NCI-H2196 (cell line): ENCODE measurements around the gene NME7.
"Not testable (repeated sequence)": the region's sequence is repeated elsewhere in the genome, so short reads cannot be mapped to it uniquely, and the experiment has no call there.

Experiments used
- DNase-seq: peaks from one replicate; lab custom pipeline; 2025; ENCODE audit not compliant: unreplicated experiment; lab: John Stamatoyannopoulos, UW

The NME7 gene

GRCh38 chr1:169308313-169309039 is 59.1 kb downstream of the NME7 start:
- DNase-seq: no peak

DNA sequence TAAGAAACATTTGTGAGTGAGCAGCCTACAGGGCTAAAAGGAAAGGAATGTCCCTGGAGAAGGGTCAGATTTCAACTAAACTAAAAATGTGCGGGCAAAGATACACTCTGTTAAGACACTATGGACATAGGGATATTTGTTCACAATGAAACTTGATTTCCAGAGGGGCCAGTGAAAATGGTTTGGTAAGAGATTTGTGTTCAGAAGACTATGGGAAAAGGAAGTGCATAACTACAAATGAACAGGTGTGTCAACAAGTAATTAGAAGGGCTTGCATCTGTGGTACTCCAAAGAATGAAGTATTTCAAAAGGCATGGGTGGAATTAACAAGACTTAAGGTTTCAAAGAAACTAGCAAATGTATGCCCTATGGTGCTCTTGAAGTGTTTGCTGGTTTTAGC is 60.4 kb downstream of the NME7 start:
- no peak for DNase-seq

DNA sequence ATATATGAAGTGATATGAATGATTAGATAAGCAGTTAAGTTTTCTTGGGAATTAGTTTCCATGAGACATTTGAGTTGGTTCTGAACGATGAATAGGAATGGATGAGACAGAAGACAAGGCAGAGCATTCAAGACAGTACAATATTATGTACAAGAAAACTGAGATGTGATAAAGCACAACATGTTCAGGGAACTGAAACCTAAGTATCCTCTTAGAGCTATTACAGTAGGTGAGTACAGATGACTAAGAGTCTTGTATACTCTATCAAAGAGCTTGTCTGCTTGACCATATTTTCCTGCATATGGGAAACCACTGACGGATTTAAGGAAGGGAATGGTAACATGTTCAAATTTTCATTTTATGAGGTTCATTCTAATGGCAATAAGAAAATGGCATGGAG is 61.6 kb downstream of the NME7 start:
- no peak for DNase-seq

GRCh38 chr1:169305356-169305755 is 62.2 kb downstream of the NME7 start:
- no peak for DNase-seq

- DNase-seq: no peak
Observed at GRCh38 chr1:169300854-169301253, 66.7 kb downstream of the NME7 start.

- DNase-seq: no peak
Observed at GRCh38 chr1:169298441-169298840, 69.2 kb downstream of the NME7 start.

- DNase-seq: no peak
Observed at GRCh38 chr1:169295846-169296245, 71.8 kb downstream of the NME7 start.

DNA sequence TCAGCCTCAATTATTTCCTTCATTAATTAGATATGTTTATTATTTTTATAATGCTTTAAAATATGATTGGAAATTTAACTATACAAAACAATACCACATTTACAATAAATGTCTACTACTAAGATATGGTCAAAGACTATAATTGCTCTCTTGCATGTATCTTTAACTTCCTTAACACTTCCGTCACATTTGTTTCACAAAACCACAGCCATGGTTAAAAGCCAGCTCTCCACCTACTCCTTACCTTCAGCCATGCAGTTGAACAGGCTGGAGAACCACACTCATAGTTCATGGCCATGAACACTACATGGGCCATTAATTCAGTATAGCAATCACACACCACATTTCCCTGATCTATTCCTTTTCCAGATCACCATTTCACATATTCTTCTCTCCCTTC is 72.2 kb downstream of the NME7 start:
- no peak for DNase-seq

GRCh38 chr1:169289016-169289415 is 78.6 kb downstream of the NME7 start:
- no peak for DNase-seq

- DNase-seq: no peak
Observed at GRCh38 chr1:169288011-169288414, 79.6 kb downstream of the NME7 start.

- DNase-seq: no peak
Observed at GRCh38 chr1:169287280-169287679, 80.3 kb downstream of the NME7 start.

DNA sequence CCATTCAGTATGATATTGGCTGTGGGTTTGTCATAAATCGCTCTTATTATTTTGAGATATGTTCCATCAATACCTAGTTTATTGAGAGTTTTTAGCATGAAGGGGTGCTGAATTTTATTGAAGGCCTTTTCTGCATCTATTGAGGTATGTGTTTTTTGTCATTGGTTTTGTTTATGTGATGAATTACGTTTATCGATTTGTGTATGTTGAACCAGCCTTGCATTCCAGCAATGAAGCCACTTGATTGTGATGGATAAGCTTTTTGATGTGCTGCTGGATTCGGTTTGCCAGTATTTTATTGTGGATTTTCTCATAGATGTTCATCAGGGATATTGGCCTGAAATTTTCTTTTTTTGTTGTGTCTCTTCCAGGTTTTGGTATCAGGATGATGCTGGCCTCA is 86.0 kb downstream of the NME7 start:
- not testable (repeated sequence) for DNase-seq

DNA sequence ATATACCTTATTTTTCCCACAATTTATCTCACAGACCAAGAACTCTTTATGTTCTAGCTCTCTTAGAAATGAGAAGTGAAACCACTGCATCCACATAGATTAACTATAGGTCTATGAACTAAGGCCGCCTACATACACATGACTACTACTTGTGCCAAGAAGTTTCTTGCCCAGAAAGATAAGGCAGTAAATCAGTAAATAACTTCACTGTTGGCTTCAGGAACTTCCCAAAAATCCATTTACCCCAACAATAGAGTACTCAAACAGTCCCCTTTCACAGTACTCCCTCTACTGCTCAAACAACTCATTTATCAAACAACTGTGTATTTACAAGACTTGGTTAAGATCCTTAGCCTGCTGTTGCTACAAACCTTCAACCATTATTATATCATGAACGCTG is 96.5 kb downstream of the NME7 start:
- no peak for DNase-seq

- DNase-seq: no peak
Observed at GRCh38 chr1:169266133-169266532, 101.5 kb downstream of the NME7 start.

DNA sequence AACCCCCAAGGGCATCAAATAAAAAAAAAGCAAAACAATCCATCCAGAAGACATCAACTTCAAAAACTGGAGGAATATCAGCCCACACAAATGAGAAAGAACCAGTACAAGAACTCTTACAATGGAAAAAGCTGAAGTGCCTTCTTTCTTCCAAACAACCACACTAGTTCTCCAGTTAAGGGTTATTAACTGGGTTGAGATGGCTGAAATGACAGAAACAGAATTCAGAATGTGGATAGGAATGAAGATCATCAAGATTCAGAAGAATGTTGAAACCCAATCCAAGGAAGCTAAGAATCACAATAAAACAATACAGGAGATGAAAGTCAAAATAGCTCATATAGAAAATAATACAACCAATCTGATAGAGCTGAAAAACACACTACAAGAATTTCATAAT is 104.5 kb downstream of the NME7 start:
- DNase-seq: no peak

DNA sequence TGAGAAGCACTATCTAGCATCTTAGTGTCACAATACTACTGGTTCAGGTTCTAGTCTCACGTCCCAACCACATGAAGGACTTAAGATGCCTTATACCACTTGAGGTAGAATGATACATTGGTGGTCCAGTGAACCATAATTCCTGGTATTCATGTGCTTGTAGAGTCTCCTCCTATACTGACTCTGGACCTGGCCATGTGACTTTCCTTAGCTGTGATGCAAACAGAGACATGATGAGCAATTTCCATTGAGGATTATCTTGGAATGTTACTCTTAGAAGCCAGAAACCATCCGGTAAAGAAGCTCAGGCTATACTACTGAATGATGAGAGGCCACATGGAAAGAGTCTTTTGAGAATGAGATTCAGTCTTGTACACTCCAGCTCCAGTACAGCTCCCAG is 105.7 kb downstream of the NME7 start:
- no peak for DNase-seq

GRCh38 chr1:169260478-169261151 is 107.0 kb downstream of the NME7 start:
- DNase-seq: no peak

DNA sequence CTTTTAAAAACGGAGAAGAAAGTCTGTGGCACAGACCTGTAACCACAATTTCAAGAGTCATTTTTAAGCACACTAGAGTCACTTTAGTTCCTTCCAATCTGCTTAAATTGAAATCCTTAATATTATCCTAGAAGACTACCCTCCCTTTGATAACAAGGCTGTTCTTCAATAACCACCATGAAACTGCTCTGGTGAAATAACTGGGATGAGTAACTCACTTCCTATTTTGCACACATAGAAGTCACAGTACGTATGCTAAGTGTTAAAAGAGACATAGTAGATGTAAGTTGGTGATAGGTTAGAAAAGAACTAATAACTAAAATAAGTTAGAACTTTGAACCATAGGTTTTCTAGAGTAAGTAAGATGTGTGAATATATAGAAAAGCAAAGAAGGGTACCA is 107.8 kb downstream of the NME7 start:
- no peak for DNase-seq

DNA sequence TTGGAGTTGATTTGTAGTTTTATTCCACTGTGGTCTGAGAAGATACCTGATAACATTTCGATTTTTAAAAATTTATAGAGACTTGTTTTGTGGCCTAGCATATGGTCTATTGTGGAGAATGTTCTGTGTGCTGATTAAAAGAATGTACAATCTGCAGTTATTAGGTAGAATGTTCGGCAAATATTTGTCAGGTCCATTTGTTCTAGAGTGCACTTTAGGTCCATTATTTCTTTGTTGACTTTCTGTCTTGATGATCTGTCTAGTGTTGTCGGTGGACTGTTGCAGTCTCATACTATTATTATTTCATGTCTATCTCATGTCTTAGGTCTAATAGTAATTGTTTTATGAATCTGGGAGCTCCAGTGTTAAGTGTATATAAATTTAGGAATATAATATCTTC is 116.8 kb downstream of the NME7 start:
- DNase-seq: no peak

GRCh38 chr1:169250022-169250421 is 117.6 kb downstream of the NME7 start:
- no peak for DNase-seq

DNA sequence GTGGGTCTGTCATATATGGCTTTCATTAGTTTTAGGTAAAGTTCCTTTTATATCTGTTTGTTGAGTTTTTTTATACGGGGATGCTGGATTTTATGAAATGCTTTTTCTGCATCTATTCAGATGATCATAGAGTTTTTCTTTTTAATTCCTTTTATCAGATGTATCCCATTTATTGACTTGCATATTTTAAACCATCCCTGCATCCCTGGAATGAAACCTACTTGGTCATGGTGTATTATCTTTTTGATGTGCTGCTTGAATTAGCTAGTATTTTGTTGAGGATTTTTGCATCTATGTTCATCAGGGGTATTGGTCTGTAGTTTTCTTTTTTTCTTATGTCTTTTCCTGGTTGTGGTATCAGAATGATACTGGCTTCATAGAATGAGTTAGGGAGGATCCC is 118.0 kb downstream of the NME7 start:
- no peak for DNase-seq

DNA sequence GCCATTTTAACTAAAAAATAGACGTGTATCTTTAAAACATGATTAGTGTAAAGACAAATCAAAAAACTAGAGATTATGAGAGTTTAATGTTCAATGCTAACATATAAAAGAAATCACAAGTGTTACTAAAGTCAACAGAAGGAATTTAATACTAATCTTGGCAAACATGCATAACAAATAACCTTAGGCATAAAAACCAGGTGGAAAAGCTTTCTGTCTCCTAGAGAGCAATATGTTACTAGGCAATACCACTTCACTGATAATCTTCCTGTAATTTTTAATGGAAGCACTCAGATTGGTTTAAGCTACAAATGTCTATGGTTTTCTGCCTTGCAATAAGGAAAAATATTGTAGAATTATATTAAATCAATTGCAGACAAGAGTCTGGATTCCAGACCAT is 121.9 kb downstream of the NME7 start:
- DNase-seq: peak; percentile 52
